Right atrium auricular region (tissue), 2 donors: ENCODE results near the gene CD4. TPM values are rescaled to one million over a fixed set of nuclear protein-coding genes. Genes with fewer than 3 reads are reported as not detected.
"Not testable (repeated sequence)": the region's sequence is repeated elsewhere in the genome, so short reads cannot be mapped to it uniquely, and the experiment has no call there.

ENCODE experiments used
- DNase-seq: peaks from one replicate; pipeline ENCODE4 v3.0.0-alpha.2; 2019; ENCODE audit warnings: low spot score
- H3K27ac ChIP-seq, 2 donors: fragments of 200-600 bp; sonication (generic); 1 replicate in 1 of 2; 2 replicates in 1 of 2; pipeline ENCODE4 v1.5.1; 2016 to 2019
- H3K27me3 ChIP-seq, 2 donors: fragments of 200-600 bp; sonication (generic); one replicate each; pipeline versions ENCODE4 v1.5.1 to v1.6.0; 2017 to 2019
- H3K36me3 ChIP-seq: fragments of 200-600 bp; sonication (generic); one replicate; pipeline ENCODE4 v1.5.1; 2016
- H3K4me1 ChIP-seq, 2 donors: fragments of 200-600 bp; sonication (generic); one replicate each; pipeline versions ENCODE4 v1.5.1 to v1.6.0; 2017 to 2019
- H3K4me3 ChIP-seq, 2 donors: fragments of 200-600 bp; sonication (generic); 1 replicate in 1 of 2; 2 replicates in 1 of 2; pipeline ENCODE4 v1.5.1; 2017 to 2019; ENCODE audit warnings: mild to moderate bottlenecking in 1 of 2, moderate library complexity in 1 of 2
- H3K9me3 ChIP-seq, 2 donors: fragments of 200-600 bp; sonication (generic); one replicate each; pipeline ENCODE4 v1.5.1; 2019
- total RNA-seq, 2 donors: library from RNA; depleted of rRNA; stranded (reverse); fragments of >200 nt; gene quantifications; one replicate each; pipeline ENCODE4 v1.1.0, GENCODE V29; 2016
- TF ChIP-seq, protein P1 (sequence below), 2 donors: fragments of 200-600 bp; sonication (generic); IDR thresholded peaks; one replicate each; pipeline ENCODE4 v1.5.1; 2019; ENCODE audit warnings: antibody characterized with exemption in 2 of 2

CD4 gene
- total RNA-seq, 2 donors from 2014 or later: 3.2 to 7.3 TPM

DNA sequence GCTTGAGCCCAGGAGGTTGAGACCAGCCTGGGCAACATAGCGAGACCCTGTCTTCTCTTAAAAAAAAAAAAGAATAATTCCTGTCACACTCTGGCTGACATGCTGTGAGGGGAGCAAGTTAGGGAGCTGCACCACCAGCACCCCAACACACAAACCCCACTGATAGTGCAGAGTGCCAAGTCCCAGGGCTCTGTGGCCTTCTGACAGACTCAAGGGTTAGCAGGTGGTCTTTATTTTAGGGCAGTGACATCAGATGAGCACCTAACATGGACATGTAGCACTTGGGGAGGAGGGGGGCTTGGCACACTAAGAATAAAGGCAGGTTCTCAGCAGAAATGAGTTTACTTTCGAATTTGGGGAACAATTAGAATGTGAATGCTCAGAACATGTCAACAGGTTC, 69.5 kb downstream of the CD4 start:
- no peak for DNase-seq
- Histone ChIP-seq H3K9me3 (no peaks in the 10 kb centered on the region), H3K36me3 (peaks cover 79% of the 10 kb centered on the region), H3K27me3 (no peaks in the 10 kb centered on the region), H3K27ac (no peak overlapping the region), H3K4me3 (no peak overlapping the region), H3K4me1 (no peaks in the 10 kb centered on the region)
- TF ChIP-seq, protein P1, sequence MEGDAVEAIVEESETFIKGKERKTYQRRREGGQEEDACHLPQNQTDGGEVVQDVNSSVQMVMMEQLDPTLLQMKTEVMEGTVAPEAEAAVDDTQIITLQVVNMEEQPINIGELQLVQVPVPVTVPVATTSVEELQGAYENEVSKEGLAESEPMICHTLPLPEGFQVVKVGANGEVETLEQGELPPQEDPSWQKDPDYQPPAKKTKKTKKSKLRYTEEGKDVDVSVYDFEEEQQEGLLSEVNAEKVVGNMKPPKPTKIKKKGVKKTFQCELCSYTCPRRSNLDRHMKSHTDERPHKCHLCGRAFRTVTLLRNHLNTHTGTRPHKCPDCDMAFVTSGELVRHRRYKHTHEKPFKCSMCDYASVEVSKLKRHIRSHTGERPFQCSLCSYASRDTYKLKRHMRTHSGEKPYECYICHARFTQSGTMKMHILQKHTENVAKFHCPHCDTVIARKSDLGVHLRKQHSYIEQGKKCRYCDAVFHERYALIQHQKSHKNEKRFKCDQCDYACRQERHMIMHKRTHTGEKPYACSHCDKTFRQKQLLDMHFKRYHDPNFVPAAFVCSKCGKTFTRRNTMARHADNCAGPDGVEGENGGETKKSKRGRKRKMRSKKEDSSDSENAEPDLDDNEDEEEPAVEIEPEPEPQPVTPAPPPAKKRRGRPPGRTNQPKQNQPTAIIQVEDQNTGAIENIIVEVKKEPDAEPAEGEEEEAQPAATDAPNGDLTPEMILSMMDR (IDR thresholded peaks at IDR 0.05): no peak

DNA sequence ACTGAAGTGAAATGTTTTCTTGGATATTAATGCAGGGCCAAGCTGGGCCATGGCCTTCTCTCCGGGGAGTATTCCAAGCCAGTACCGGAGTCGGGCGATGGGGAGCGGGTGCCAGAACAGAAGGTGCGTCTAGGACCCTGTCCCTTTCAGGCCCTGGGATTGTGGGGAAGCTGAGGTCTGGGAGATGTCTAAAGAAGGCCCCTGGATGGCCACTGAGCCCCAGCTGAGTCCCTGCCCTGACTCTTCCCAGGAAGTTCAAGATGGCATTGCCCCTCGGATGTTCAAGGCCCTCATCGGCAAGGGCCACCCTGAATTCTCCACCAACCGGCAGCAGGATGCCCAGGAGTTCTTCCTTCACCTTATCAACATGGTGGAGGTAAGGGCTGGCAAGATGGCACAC, 70.8 kb downstream of the CD4 start:
- H3K4me1 ChIP-seq: no peaks in the 10 kb centered on the region

DNA sequence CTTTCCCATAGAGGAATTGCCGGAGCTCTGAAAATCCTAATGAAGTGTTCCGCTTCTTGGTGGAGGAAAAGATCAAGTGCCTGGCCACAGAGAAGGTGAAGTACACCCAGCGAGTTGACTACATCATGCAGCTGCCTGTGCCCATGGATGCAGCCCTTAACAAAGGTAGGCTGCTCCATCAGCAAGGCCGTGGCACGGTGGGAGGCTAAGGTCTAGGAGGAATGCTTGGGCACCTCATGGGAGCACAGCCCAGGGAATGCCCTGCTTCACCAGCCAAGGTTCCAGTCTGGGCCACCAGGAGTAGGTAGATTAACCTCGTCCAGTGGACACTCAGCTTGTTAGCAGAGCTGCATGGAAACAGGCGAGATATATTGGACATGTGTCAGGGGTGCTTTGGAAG, 71.6 kb downstream of the CD4 start:
- Histone ChIP-seq H3K9me3 (no peaks in the 10 kb centered on the region), H3K27me3 (no peaks in the 10 kb centered on the region), H3K4me3 (no peak overlapping the region), H3K36me3 (peaks cover 84% of the 10 kb centered on the region), H3K27ac (no peak overlapping the region), H3K4me1 (no peaks in the 10 kb centered on the region)
- DNase-seq: no peak
- TF ChIP-seq, protein P1 (IDR thresholded peaks at IDR 0.05): no peak

More for the DNA sequence above, 70.8 kb downstream of the CD4 start:
- no peak overlapping the region for H3K27ac ChIP-seq
- no peak for DNase-seq
- no peaks in the 10 kb centered on the region for H3K9me3 ChIP-seq
- H3K27me3 ChIP-seq: no peaks in the 10 kb centered on the region
- H3K36me3 ChIP-seq: peaks cover 85% of the 10 kb centered on the region
- TF ChIP-seq, protein P1 (IDR thresholded peaks at IDR 0.05): no peak
- no peak overlapping the region for H3K4me3 ChIP-seq

DNA sequence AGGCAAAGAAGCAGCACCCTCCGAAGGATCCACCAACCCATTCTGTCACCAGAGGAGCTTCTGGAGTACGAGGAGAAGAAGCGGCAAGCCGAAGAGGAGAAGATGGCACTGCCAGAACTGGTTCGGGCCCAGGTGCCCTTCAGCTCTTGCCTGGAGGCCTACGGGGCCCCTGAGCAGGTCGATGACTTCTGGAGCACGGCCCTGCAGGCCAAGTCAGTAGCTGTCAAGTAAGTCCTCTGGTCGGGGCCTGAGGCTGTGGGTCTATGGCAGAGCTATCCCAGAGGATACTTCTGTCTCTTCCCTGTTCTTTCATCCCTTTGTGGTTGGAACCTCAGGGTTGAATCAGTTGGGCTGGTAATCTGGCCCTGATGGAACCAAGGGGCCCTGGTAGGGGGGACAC, 72.1 kb downstream of the CD4 start:
- peaks cover 79% of the 10 kb centered on the region for H3K36me3 ChIP-seq
- no peak overlapping the region for H3K4me3 ChIP-seq
- TF ChIP-seq, protein P1 (IDR thresholded peaks at IDR 0.05): no peak
- no peaks in the 10 kb centered on the region for H3K9me3 ChIP-seq
- H3K4me1 ChIP-seq: no peaks in the 10 kb centered on the region
- no peak for DNase-seq
- no peaks in the 10 kb centered on the region for H3K27me3 ChIP-seq
- H3K27ac ChIP-seq: no peak overlapping the region

DNA sequence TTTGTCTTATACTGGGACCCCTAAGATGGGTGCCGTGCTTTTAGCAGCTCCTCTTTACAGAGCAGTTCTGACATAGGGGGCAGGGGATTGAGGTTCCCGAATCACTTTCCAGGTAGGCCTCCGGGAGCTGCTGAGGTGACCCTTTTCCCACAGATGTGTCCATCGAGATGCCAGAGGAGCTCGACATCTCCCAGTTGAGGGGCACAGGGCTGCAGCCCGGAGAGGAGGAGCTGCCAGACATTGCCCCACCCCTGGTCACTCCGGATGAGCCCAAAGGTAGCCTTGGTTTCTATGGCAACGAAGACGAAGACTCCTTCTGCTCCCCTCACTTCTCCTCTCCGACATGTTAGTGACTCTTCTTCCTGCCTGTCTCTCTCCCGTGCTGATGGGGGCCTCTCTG, 73.7 kb downstream of the CD4 start:
- no peak overlapping the region for H3K27ac ChIP-seq
- H3K4me1 ChIP-seq: peaks cover 0 to 7% of the 10 kb centered on the region in 2 donors
- peaks cover 63% of the 10 kb centered on the region for H3K36me3 ChIP-seq
- TF ChIP-seq, protein P1 (IDR thresholded peaks at IDR 0.05): no peak
- H3K4me3 ChIP-seq: no peak overlapping the region
- no peak for DNase-seq
- H3K27me3 ChIP-seq: no peaks in the 10 kb centered on the region
- no peaks in the 10 kb centered on the region for H3K9me3 ChIP-seq

DNA sequence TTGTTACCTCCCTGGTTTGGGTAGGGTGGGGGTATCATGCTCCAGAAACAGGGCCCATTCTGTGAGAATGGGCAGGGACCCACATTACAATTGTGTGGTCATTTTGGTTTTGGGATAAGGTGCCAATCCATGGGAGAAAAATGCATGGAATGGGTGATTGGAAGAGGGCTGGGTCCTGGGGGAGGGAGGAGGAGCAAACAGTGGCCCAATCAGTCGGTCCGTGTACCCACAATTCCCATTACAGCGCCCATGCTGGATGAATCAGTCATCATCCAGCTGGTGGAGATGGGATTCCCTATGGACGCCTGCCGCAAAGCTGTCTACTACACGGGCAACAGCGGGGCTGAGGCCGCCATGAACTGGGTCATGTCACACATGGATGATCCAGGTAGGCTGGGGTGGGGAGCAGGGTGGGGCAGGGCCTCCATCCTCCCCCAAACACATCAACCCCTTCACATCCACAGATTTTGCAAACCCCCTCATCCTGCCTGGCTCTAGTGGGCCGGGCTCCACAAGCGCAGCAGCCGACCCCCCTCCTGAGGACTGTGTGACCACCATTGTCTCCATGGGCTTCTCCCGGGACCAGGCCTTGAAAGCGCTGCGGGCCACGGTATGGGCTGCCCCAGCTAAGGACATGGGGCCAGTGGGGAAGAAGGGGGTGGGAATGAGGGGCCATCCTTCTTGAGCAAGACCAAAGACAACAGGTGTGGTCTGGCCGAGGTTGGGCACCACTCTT, 74.4 kb downstream of the CD4 start:
- Histone ChIP-seq H3K36me3 (peaks cover 56% of the 10 kb centered on the region), H3K27ac (no peak overlapping the region), H3K4me1 (peaks cover 0 to 13% of the 10 kb centered on the region in 2 donors), H3K4me3 (no peak overlapping the region), H3K27me3 (no peaks in the 10 kb centered on the region), H3K9me3 (no peaks in the 10 kb centered on the region)
- DNase-seq: no peak
- TF ChIP-seq, protein P1 (IDR thresholded peaks at IDR 0.05): no peak

DNA sequence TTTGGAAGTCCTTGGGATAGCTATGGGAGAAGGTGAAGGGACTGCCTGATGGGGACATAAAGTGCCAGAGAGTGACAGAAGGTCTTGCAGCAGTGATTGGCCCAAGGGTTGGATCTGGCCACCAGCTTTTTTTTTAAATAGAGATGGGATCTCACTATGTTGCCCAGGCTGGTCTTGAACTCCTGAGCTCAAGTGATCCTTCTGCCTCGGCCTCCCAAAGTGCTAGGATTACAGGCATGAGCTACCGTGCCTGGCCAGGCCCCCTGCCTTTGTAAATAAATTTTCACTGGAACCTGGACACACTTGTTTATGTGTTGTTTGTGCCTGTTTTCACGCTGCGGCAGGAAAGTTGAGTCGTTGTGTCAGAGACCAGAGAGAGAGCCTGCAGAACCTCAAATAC, 76.0 kb downstream of the CD4 start:
- not testable (repeated sequence) for H3K9me3 ChIP-seq, H3K27ac ChIP-seq, H3K27me3 ChIP-seq, DNase-seq, H3K4me3 ChIP-seq
- H3K4me1 ChIP-seq: peaks cover 0 to 29% of the 10 kb centered on the region in 2 donors
- peaks cover 52% of the 10 kb centered on the region for H3K36me3 ChIP-seq
